DND-41 (cell line): ENCODE measurements around the gene DUSP28.

Experiments used
- ATAC-seq: fragments of 200-7000 bp; cut with Tn5 transposase; 3 replicates; pipeline ENCODE4 v1.9.1; 2021; ENCODE audit warnings: low read depth; ENCODE audit not compliant: insufficient read depth
- DNase-seq: peaks from one replicate; pipeline ENCODE4 v3.0.0-alpha.2; 2020
- H2AFZ ChIP-seq: 2 replicates; pipeline ENCODE4 v1.6.0; 2012; ENCODE audit warnings: low read depth, low read length
- H3K27ac ChIP-seq: 2 replicates; pipeline ENCODE4 v1.5.1; 2012; ENCODE audit warnings: low read length, inconsistent platforms
- H3K27me3 ChIP-seq: fragments of 200-600 bp; sonication (generic); 2 replicates; pipeline ENCODE4 v1.6.0; 2012; ENCODE audit warnings: low read length, mild to moderate bottlenecking, inconsistent platforms; ENCODE audit not compliant: insufficient read depth, poor library complexity
- H3K36me3 ChIP-seq: 2 replicates; pipeline ENCODE4 v1.5.1; 2012; ENCODE audit warnings: low read length, inconsistent platforms; ENCODE audit not compliant: insufficient read depth
- H3K4me1 ChIP-seq: 2 replicates; pipeline ENCODE4 v1.5.1; 2012; ENCODE audit warnings: mild to moderate bottlenecking, low read length; ENCODE audit not compliant: insufficient read depth
- H3K4me2 ChIP-seq: 2 replicates; pipeline ENCODE4 v1.6.0; 2012; ENCODE audit warnings: mild to moderate bottlenecking, moderate library complexity, low read length, inconsistent platforms; ENCODE audit not compliant: insufficient read depth
- H3K4me3 ChIP-seq, 2 experiments: fragments of 200-600 bp in 1 of 2; shearing (Covaris generic) in 1 of 2; 2 replicates each; pipeline ENCODE4 v1.5.1; 2012 to 2016; ENCODE audit warnings: inconsistent platforms in 2 of 2, low read length in 2 of 2, mild to moderate bottlenecking in 2 of 2, low read depth in 1 of 2, moderate library complexity in 1 of 2
- H3K79me2 ChIP-seq: 2 replicates; pipeline ENCODE4 v1.6.0; 2012; ENCODE audit warnings: low read length, inconsistent platforms; ENCODE audit not compliant: insufficient read depth
- H3K9ac ChIP-seq: 2 replicates; pipeline ENCODE4 v1.6.0; 2012; ENCODE audit warnings: low read depth, mild to moderate bottlenecking, inconsistent platforms, low read length, moderate library complexity
- H3K9me3 ChIP-seq: 2 replicates; pipeline ENCODE4 v1.5.1; 2012; ENCODE audit warnings: low read length, moderate library complexity, mild to moderate bottlenecking, inconsistent platforms; ENCODE audit not compliant: insufficient read depth, severe bottlenecking
- H4K20me1 ChIP-seq: 2 replicates; pipeline ENCODE4 v1.6.0; 2012; ENCODE audit warnings: low read length; ENCODE audit not compliant: insufficient read depth
- EZH2 ChIP-seq: IDR thresholded peaks from 3 replicates; pipeline ENCODE4 v1.6.1; 2012; ENCODE audit warnings: borderline replicate concordance, low read depth, mild to moderate bottlenecking, moderate library complexity, low read length, inconsistent platforms; ENCODE audit not compliant: severe bottlenecking
- TF ChIP-seq, protein P1 (sequence below): IDR thresholded peaks from 2 replicates; pipeline ENCODE4 v1.5.1; 2012; ENCODE audit warnings: borderline replicate concordance, low read length, moderate library complexity, mild to moderate bottlenecking; ENCODE audit not compliant: poor library complexity, severe bottlenecking; ENCODE audit errors: extremely low read depth

Gene DUSP28

DNA sequence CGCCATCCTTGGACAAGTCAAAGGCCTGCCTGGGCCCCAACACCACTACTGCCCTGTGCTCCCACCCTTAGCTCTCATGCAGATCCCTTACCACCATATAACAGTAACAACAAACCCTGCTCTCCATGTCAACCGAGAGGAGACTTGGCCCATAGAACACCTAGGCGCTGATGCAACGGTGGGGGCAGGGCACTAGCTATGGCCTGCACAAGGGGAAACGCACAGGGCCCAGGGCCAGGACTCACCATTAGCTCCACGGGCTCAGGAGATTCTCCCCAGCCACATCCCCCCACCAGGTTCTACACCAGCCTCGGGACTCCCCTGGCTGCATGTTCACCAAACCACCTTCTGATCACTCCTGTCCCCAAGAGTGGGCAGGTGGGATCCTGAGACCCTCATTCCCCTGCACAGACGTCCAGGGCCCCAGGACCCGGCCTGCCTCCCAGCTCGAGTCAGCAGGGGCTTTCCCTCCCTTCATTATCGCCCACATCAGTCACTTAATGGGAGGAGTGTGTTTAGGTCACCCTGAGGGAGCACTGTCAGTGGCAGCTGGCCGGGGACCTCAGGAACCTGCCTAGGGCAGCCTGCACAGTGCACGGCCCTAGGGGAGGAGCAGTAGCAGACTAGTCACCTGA is 31.6 kb upstream of the DUSP28 start:
- DNase-seq (no peak), ATAC-seq (no peak)
- H3K4me3 ChIP-seq = no peak overlapping the region
- H3K27ac ChIP-seq = no peak overlapping the region
- TF ChIP-seq EZH2 = no peak
- TF ChIP-seq, protein P1, sequence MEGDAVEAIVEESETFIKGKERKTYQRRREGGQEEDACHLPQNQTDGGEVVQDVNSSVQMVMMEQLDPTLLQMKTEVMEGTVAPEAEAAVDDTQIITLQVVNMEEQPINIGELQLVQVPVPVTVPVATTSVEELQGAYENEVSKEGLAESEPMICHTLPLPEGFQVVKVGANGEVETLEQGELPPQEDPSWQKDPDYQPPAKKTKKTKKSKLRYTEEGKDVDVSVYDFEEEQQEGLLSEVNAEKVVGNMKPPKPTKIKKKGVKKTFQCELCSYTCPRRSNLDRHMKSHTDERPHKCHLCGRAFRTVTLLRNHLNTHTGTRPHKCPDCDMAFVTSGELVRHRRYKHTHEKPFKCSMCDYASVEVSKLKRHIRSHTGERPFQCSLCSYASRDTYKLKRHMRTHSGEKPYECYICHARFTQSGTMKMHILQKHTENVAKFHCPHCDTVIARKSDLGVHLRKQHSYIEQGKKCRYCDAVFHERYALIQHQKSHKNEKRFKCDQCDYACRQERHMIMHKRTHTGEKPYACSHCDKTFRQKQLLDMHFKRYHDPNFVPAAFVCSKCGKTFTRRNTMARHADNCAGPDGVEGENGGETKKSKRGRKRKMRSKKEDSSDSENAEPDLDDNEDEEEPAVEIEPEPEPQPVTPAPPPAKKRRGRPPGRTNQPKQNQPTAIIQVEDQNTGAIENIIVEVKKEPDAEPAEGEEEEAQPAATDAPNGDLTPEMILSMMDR = no peak
- H3K9ac ChIP-seq = no peak overlapping the region
- no peaks in the 10 kb centered on the region for H4K20me1 ChIP-seq
- H3K9me3 ChIP-seq = peaks cover 64% of the 10 kb centered on the region
- no peak overlapping the region for H3K4me2 ChIP-seq
- H3K79me2 ChIP-seq = no peaks in the 10 kb centered on the region
- no peaks in the 10 kb centered on the region for H3K27me3 ChIP-seq
- H3K4me1 ChIP-seq = no peaks in the 10 kb centered on the region
- H2AFZ ChIP-seq = no peak overlapping the region
- H3K36me3 ChIP-seq = peaks cover 86% of the 10 kb centered on the region

DNA sequence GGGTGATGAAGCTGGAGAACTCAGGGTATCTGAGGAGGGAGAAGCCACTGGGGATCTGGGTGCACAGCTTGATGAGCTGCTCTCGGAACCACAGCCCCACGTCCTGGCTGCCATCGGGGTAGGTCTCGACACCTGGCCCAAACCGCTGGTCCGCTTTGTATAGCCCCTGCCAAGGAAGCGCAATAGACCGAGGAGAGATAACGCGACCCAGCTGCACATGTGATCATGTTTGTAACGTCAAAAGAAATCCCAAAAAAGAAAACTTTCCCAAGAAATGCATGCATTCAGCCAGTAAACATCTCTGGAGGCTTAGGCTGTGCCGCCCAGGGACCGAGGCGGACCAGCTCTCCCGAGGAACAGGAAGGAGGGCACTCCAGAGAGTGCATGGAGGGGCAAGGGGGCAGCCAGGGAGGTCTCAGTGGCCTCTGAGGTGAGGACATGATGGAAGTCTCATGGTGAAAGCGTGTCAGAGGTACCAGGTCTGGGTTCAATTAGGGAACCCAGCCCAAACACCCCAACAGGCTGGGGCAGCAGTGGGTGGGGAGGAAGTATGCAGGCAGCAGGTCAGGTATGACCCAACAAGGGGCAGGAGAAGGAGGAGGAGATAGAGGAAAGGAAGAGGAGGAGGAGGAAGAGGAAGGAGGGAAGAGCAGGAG is 30.7 kb upstream of the DUSP28 start:
- DNase-seq (no peak), ATAC-seq (no peak)
- no peaks in the 10 kb centered on the region for H3K4me1 ChIP-seq
- H4K20me1 ChIP-seq = no peaks in the 10 kb centered on the region
- TF ChIP-seq EZH2 = no peak
- TF ChIP-seq, protein P1 = no peak
- peaks cover 64% of the 10 kb centered on the region for H3K9me3 ChIP-seq
- no peaks in the 10 kb centered on the region for H3K27me3 ChIP-seq
- no peak overlapping the region for H3K27ac ChIP-seq
- no peak overlapping the region for H3K9ac ChIP-seq
- no peak overlapping the region for H3K4me3 ChIP-seq
- no peak overlapping the region for H2AFZ ChIP-seq
- no peaks in the 10 kb centered on the region for H3K79me2 ChIP-seq
- H3K36me3 ChIP-seq = peaks cover 84% of the 10 kb centered on the region
- H3K4me2 ChIP-seq = no peak overlapping the region

DNA sequence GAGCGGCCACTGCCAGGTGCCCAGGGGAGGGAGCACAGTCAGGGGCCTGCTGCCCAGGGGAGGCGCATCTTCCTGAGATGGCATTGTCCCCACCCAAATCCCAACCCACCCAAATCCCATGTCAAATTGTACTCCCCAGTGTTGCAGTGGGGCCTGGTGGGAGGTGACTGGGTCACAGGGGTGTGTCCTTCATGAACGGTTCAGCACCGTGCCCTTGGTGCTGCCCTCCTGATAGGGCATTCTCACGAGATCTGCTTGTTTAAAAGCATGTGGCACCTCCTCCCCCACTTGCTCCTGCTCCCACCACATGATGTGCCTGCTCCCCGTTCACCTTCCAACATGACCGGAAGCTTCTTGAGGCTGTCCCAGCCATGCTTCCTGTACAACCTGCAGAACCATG is 30.0 kb upstream of the DUSP28 start:
- Histone ChIP-seq H3K4me2 (no peak overlapping the region), H3K27me3 (no peaks in the 10 kb centered on the region), H3K27ac (no peak overlapping the region), H2AFZ (no peak overlapping the region), H3K79me2 (no peaks in the 10 kb centered on the region), H4K20me1 (no peaks in the 10 kb centered on the region), H3K4me3 (no peak overlapping the region), H3K36me3 (peaks cover 82% of the 10 kb centered on the region), H3K9ac (no peak overlapping the region), H3K9me3 (peaks cover 57% of the 10 kb centered on the region), H3K4me1 (no peaks in the 10 kb centered on the region)
- DNase-seq (no peak), ATAC-seq (no peak)
- TF ChIP-seq, protein P1 = no peak
- TF ChIP-seq EZH2 = no peak
